ENCODE data around the gene HDAC4. TPM values are rescaled to one million over a fixed set of nuclear protein-coding genes. Genes with fewer than 3 reads are reported as not detected.

The HDAC4 gene
- total and polyA plus RNA-seq, 3 experiments from 2014 or later: 8.3 to 28.8 (median 24.0) TPM

- H3K27me3 ChIP-seq (ENCODE audit: insufficient read depth, low read length, poor library complexity, severe bottlenecking): no peaks in the 10 kb centered on the region
- ChIA-PET CTCF (no interaction called here), POLR2A (no interaction called here)
- H3K9me3 Mint-ChIP-seq: peaks cover 0 to 2% (median 0%) of the 10 kb centered on the region in 5 donors
- no peaks in the 10 kb centered on the region for H3K36me3 ChIP-seq (ENCODE audit: insufficient read depth, low read length)
- H3K9me3 ChIP-seq (ENCODE audit: low read length): no peaks in the 10 kb centered on the region
- H3K4me3 ChIP-seq (ENCODE audit: low read length): no peak overlapping the region
- no peaks in the 10 kb centered on the region for H3K4me1 Mint-ChIP-seq
- no peak for DNase-seq
- H3K4me3 Mint-ChIP-seq: no peak overlapping the region
- no peak overlapping the region for H3K27ac Mint-ChIP-seq
- H3K27me3 Mint-ChIP-seq: peaks cover 22 to 59% of the 10 kb centered on the region in 2 donors
- no peak overlapping the region for H3K27ac ChIP-seq (ENCODE audit: low read depth, low read length)
- no peaks in the 10 kb centered on the region for H3K4me1 ChIP-seq (ENCODE audit: insufficient read depth, low read length)
- no peaks in the 10 kb centered on the region for H3K36me3 Mint-ChIP-seq
These were observed 392.8 kb downstream of the HDAC4 start for GRCh38 chr2:239008004-239008403.

GRCh38 chr2:239006622-239007285, 394.1 kb downstream of the HDAC4 start:
- no peaks in the 10 kb centered on the region for H3K27me3 ChIP-seq (ENCODE audit: insufficient read depth, low read length, poor library complexity, severe bottlenecking)
- DNase-seq: no peak

GRCh38 chr2:239005586-239005985, 395.2 kb downstream of the HDAC4 start:
- no peak for DNase-seq
- Histone ChIP-seq H3K27ac (ENCODE audit: low read depth, low read length) (no peak overlapping the region), H3K27me3 (ENCODE audit: insufficient read depth, low read length, poor library complexity, severe bottlenecking) (no peaks in the 10 kb centered on the region), H3K4me1 (ENCODE audit: insufficient read depth, low read length) (no peaks in the 10 kb centered on the region), H3K4me3 (ENCODE audit: low read length) (no peak overlapping the region), H3K36me3 (ENCODE audit: insufficient read depth, low read length) (no peaks in the 10 kb centered on the region), H3K9me3 (ENCODE audit: low read length) (no peaks in the 10 kb centered on the region)
- peaks cover 19 to 66% of the 10 kb centered on the region in 2 donors for H3K27me3 Mint-ChIP-seq
- peaks cover 4 to 9% (median 9%) of the 10 kb centered on the region in 5 donors for H3K9me3 Mint-ChIP-seq
- H3K36me3 Mint-ChIP-seq: no peaks in the 10 kb centered on the region
- H3K4me1 Mint-ChIP-seq: no peaks in the 10 kb centered on the region
- no peak overlapping the region for H3K4me3 Mint-ChIP-seq
- no peak overlapping the region for H3K27ac Mint-ChIP-seq
- ChIA-PET CTCF (no interaction called here), POLR2A (no interaction called here)

More at GRCh38 chr2:239006622-239007285, 394.1 kb downstream of the HDAC4 start:
- Mint-ChIP-seq H3K27me3 (peaks cover 19 to 62% of the 10 kb centered on the region in 2 donors), H3K4me1 (no peaks in the 10 kb centered on the region), H3K27ac (no peak overlapping the region), H3K36me3 (no peaks in the 10 kb centered on the region), H3K9me3 (peaks cover 4 to 9% (median 7%) of the 10 kb centered on the region in 5 donors), H3K4me3 (no peak overlapping the region)
- POLR2A ChIA-PET: no interaction called here
- CTCF ChIA-PET: no interaction called here
- H3K4me1 ChIP-seq (ENCODE audit: insufficient read depth, low read length): no peaks in the 10 kb centered on the region
- H3K9me3 ChIP-seq (ENCODE audit: low read length): no peaks in the 10 kb centered on the region
- no peaks in the 10 kb centered on the region for H3K36me3 ChIP-seq (ENCODE audit: insufficient read depth, low read length)
- no peak overlapping the region for H3K4me3 ChIP-seq (ENCODE audit: low read length)
- H3K27ac ChIP-seq (ENCODE audit: low read depth, low read length): no peak overlapping the region

- peaks cover 18 to 60% of the 10 kb centered on the region in 2 donors for H3K27me3 Mint-ChIP-seq
- DNase-seq: no peak
- H3K4me1 ChIP-seq (ENCODE audit: insufficient read depth, low read length): no peaks in the 10 kb centered on the region
- CTCF ChIA-PET: no interaction called here
- H3K27ac ChIP-seq (ENCODE audit: low read depth, low read length): no peak overlapping the region
- H3K36me3 Mint-ChIP-seq: no peaks in the 10 kb centered on the region
- H3K4me3 ChIP-seq (ENCODE audit: low read length): no peak overlapping the region
- H3K36me3 ChIP-seq (ENCODE audit: insufficient read depth, low read length): no peaks in the 10 kb centered on the region
- peaks cover 4 to 9% (median 9%) of the 10 kb centered on the region in 5 donors for H3K9me3 Mint-ChIP-seq
- H3K27me3 ChIP-seq (ENCODE audit: insufficient read depth, low read length, poor library complexity, severe bottlenecking): no peaks in the 10 kb centered on the region
- no peak overlapping the region for H3K27ac Mint-ChIP-seq
- POLR2A ChIA-PET: no interaction called here
- H3K9me3 ChIP-seq (ENCODE audit: low read length): no peaks in the 10 kb centered on the region
- H3K4me3 Mint-ChIP-seq: no peak overlapping the region
- H3K4me1 Mint-ChIP-seq: no peaks in the 10 kb centered on the region
These were observed 396.4 kb downstream of the HDAC4 start for GRCh38 chr2:239004274-239005015.

GRCh38 chr2:239003624-239004273, 397.1 kb downstream of the HDAC4 start:
- H3K9me3 ChIP-seq (ENCODE audit: low read length): no peaks in the 10 kb centered on the region
- no peaks in the 10 kb centered on the region for H3K27me3 ChIP-seq (ENCODE audit: insufficient read depth, low read length, poor library complexity, severe bottlenecking)
- Mint-ChIP-seq H3K4me3 (no peak overlapping the region), H3K27ac (no peak overlapping the region), H3K4me1 (no peaks in the 10 kb centered on the region), H3K27me3 (peaks cover 14 to 53% of the 10 kb centered on the region in 2 donors), H3K9me3 (peaks cover 4 to 9% (median 9%) of the 10 kb centered on the region in 5 donors), H3K36me3 (no peaks in the 10 kb centered on the region)
- H3K36me3 ChIP-seq (ENCODE audit: insufficient read depth, low read length): no peaks in the 10 kb centered on the region
- ChIA-PET POLR2A (no interaction called here), CTCF (no interaction called here)
- H3K27ac ChIP-seq (ENCODE audit: low read depth, low read length): no peak overlapping the region
- no peaks in the 10 kb centered on the region for H3K4me1 ChIP-seq (ENCODE audit: insufficient read depth, low read length)
- no peak overlapping the region for H3K4me3 ChIP-seq (ENCODE audit: low read length)
- no peak for DNase-seq

- Histone ChIP-seq H3K4me3 (ENCODE audit: low read length) (no peak overlapping the region), H3K4me1 (ENCODE audit: insufficient read depth, low read length) (no peaks in the 10 kb centered on the region), H3K27ac (ENCODE audit: low read depth, low read length) (no peak overlapping the region), H3K36me3 (ENCODE audit: insufficient read depth, low read length) (no peaks in the 10 kb centered on the region), H3K9me3 (ENCODE audit: low read length) (no peaks in the 10 kb centered on the region), H3K27me3 (ENCODE audit: insufficient read depth, low read length, poor library complexity, severe bottlenecking) (no peaks in the 10 kb centered on the region)
- Mint-ChIP-seq H3K9me3 (peaks cover 4 to 9% (median 8%) of the 10 kb centered on the region in 5 donors), H3K27me3 (peaks cover 13 to 48% of the 10 kb centered on the region in 2 donors), H3K36me3 (no peaks in the 10 kb centered on the region), H3K4me1 (no peaks in the 10 kb centered on the region), H3K27ac (peak overlapping the region in 1 of 8 donors; percentile 28), H3K4me3 (no peak overlapping the region)
- ChIA-PET POLR2A (no interaction called here), CTCF (no interaction called here)
- no peak for DNase-seq
These were observed 397.7 kb downstream of the HDAC4 start for GRCh38 chr2:239002954-239003623.

- ChIA-PET POLR2A (no interaction called here), CTCF (no interaction called here)
- H3K9me3 Mint-ChIP-seq: peaks cover 4 to 9% (median 8%) of the 10 kb centered on the region in 5 donors
- Histone ChIP-seq H3K36me3 (ENCODE audit: insufficient read depth, low read length) (no peaks in the 10 kb centered on the region), H3K27me3 (ENCODE audit: insufficient read depth, low read length, poor library complexity, severe bottlenecking) (no peaks in the 10 kb centered on the region), H3K4me3 (ENCODE audit: low read length) (no peak overlapping the region), H3K27ac (ENCODE audit: low read depth, low read length) (no peak overlapping the region), H3K4me1 (ENCODE audit: insufficient read depth, low read length) (no peaks in the 10 kb centered on the region), H3K9me3 (ENCODE audit: low read length) (no peaks in the 10 kb centered on the region)
- DNase-seq: no peak
- H3K36me3 Mint-ChIP-seq: no peaks in the 10 kb centered on the region
- H3K4me1 Mint-ChIP-seq: no peaks in the 10 kb centered on the region
- H3K4me3 Mint-ChIP-seq: no peak overlapping the region
- no peak overlapping the region for H3K27ac Mint-ChIP-seq
- peaks cover 14 to 45% of the 10 kb centered on the region in 2 donors for H3K27me3 Mint-ChIP-seq
These were observed 398.2 kb downstream of the HDAC4 start for GRCh38 chr2:239002591-239002953.

GRCh38 chr2:239001794-239002193, 399.0 kb downstream of the HDAC4 start:
- CTCF ChIA-PET: no interaction called here
- no peaks in the 10 kb centered on the region for H3K36me3 Mint-ChIP-seq

More at GRCh38 chr2:239001794-239002193, 399.0 kb downstream of the HDAC4 start:
- POLR2A ChIA-PET: no interaction called here
- Mint-ChIP-seq H3K4me1 (no peaks in the 10 kb centered on the region), H3K4me3 (no peak overlapping the region), H3K9me3 (peaks cover 4 to 9% (median 8%) of the 10 kb centered on the region in 5 donors), H3K27me3 (peaks cover 17 to 42% of the 10 kb centered on the region in 2 donors), H3K27ac (no peak overlapping the region)
- H3K4me3 ChIP-seq (ENCODE audit: low read length): no peak overlapping the region
- H3K27ac ChIP-seq (ENCODE audit: low read depth, low read length): no peak overlapping the region
- DNase-seq: no peak
- H3K27me3 ChIP-seq (ENCODE audit: insufficient read depth, low read length, poor library complexity, severe bottlenecking): no peaks in the 10 kb centered on the region
- no peaks in the 10 kb centered on the region for H3K36me3 ChIP-seq (ENCODE audit: insufficient read depth, low read length)
- H3K4me1 ChIP-seq (ENCODE audit: insufficient read depth, low read length): no peaks in the 10 kb centered on the region
- H3K9me3 ChIP-seq (ENCODE audit: low read length): no peaks in the 10 kb centered on the region
